DLD1 (cell line): ENCODE measurements around the gene NAPEPLD.
"Not testable (repeated sequence)": the region's sequence is repeated elsewhere in the genome, so short reads cannot be mapped to it uniquely, and the experiment has no call there.

ENCODE experiments used
- in situ Hi-C: cut with HindIII; loops from 2 replicates; pipeline ENCODE4 v1.10.0; 2017; ENCODE audit warnings: low sequenced_read_pairs

NAPEPLD gene

GRCh38 chr7:103148994-103149807 is at the start of gene NAPEPLD:
NAPEPLD (minus strand) TSS chr7:103149099; CDS start chr7:103128776, 20,323 bp downstream.
- in situ Hi-C loops, result no loop called here

- in situ Hi-C loops, result not testable (repeated sequence)
Measured at GRCh38 chr7:103198079-103198478, 49.2 kb upstream of the NAPEPLD start.

GRCh38 chr7:103195364-103195763 is 46.5 kb upstream of the NAPEPLD start:
- in situ Hi-C loops, result not testable (repeated sequence)

- in situ Hi-C loops, result not testable (repeated sequence)
Measured at GRCh38 chr7:103172415-103173146, 23.7 kb upstream of the NAPEPLD start.

- in situ Hi-C loops, result not testable (repeated sequence)
Measured at GRCh38 chr7:103171695-103172414, 23.0 kb upstream of the NAPEPLD start.

GRCh38 chr7:103166921-103167544 is 18.1 kb upstream of the NAPEPLD start:
- in situ Hi-C loops, result not testable (repeated sequence)

GRCh38 chr7:103163087-103163825 is 14.4 kb upstream of the NAPEPLD start:
- in situ Hi-C loops, result not testable (repeated sequence)

- in situ Hi-C loops, result not testable (repeated sequence)
Measured at GRCh38 chr7:103162641-103163040, 13.7 kb upstream of the NAPEPLD start.

- in situ Hi-C loops, result not testable (repeated sequence)
Measured at GRCh38 chr7:103161998-103162616, 13.2 kb upstream of the NAPEPLD start.

GRCh38 chr7:103159072-103159471 is 10.2 kb upstream of the NAPEPLD start:
- in situ Hi-C loops, result not testable (repeated sequence)

GRCh38 chr7:103155331-103156024 is 6.6 kb upstream of the NAPEPLD start:
- in situ Hi-C loops, result not testable (repeated sequence)

- in situ Hi-C loops, result no loop called here
Measured at GRCh38 chr7:103154042-103154441, 5.1 kb upstream of the NAPEPLD start.

- in situ Hi-C loops, result not testable (repeated sequence)
Measured at GRCh38 chr7:103152744-103153617, 4.1 kb upstream of the NAPEPLD start.

- in situ Hi-C loops, result not testable (repeated sequence)
Measured at GRCh38 chr7:103151993-103152676, 3.2 kb upstream of the NAPEPLD start.

- in situ Hi-C loops, result no loop called here
Measured at GRCh38 chr7:103150192-103150591, 1.3 kb upstream of the NAPEPLD start.

- in situ Hi-C loops, result no loop called here
Measured at GRCh38 chr7:103149808-103150180, 895 bp upstream of the NAPEPLD start.

GRCh38 chr7:103148131-103148993 is 537 bp downstream of the NAPEPLD start:
- in situ Hi-C loops, result no loop called here
